ENCODE measurements around the gene RHBDL3. TPM values are rescaled to one million over a fixed set of nuclear protein-coding genes. Genes with fewer than 3 reads are reported as not detected.

RHBDL3 gene
- total and polyA plus RNA-seq, 2 experiments from 2014 or later, result 0.28 to 0.70 TPM

GRCh38 chr17:32278815-32279214, 13.2 kb downstream of the RHBDL3 start:
- no peaks in the 10 kb centered on the region for H3K9me2 ChIP-seq (replicated peaks; ENCODE audit: insufficient read depth)
- H3K4me1 ChIP-seq (ENCODE audit: insufficient read depth), result no peaks in the 10 kb centered on the region
- peaks cover 18% of the 10 kb centered on the region for H3K27me3 ChIP-seq
- H3K36me3 ChIP-seq (replicated peaks; ENCODE audit: insufficient read depth, low read depth), result no peaks in the 10 kb centered on the region
- H3K79me2 ChIP-seq, result no peaks in the 10 kb centered on the region
- no peaks in the 10 kb centered on the region for H4K20me1 ChIP-seq (ENCODE audit: insufficient read depth, poor library complexity, severe bottlenecking)
- no peak overlapping the region for H3K4me3 ChIP-seq
- WGBS (ENCODE audit: low lambda C conversion rate, missing lambda C conversion rate), result 88% methylated on average over 2 of the region's 2 CpGs
- H2AFZ ChIP-seq, result no peak overlapping the region
- no peaks in the 10 kb centered on the region for H3K9me3 ChIP-seq (ENCODE audit: low read depth)
- DNase-seq (ENCODE audit: low spot score), result no peak
- no peak overlapping the region for H3K4me2 ChIP-seq
- TF ChIP-seq EZH2phosphoT487 (IDR thresholded peaks at IDR 0.05; ENCODE audit: low read depth, severe bottlenecking, unreplicated experiment) (no peak), EZH2 (IDR thresholded peaks at IDR 0.05; ENCODE audit: borderline replicate concordance) (no peak)
- TF ChIP-seq, protein P1, sequence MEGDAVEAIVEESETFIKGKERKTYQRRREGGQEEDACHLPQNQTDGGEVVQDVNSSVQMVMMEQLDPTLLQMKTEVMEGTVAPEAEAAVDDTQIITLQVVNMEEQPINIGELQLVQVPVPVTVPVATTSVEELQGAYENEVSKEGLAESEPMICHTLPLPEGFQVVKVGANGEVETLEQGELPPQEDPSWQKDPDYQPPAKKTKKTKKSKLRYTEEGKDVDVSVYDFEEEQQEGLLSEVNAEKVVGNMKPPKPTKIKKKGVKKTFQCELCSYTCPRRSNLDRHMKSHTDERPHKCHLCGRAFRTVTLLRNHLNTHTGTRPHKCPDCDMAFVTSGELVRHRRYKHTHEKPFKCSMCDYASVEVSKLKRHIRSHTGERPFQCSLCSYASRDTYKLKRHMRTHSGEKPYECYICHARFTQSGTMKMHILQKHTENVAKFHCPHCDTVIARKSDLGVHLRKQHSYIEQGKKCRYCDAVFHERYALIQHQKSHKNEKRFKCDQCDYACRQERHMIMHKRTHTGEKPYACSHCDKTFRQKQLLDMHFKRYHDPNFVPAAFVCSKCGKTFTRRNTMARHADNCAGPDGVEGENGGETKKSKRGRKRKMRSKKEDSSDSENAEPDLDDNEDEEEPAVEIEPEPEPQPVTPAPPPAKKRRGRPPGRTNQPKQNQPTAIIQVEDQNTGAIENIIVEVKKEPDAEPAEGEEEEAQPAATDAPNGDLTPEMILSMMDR (IDR thresholded peaks at IDR 0.05; ENCODE audit: poor library complexity), result no peak
- no peak overlapping the region for H3K27ac ChIP-seq

- no peaks in the 10 kb centered on the region for H3K9me2 ChIP-seq (replicated peaks; ENCODE audit: insufficient read depth)
- no peak for DNase-seq (ENCODE audit: low spot score)
- no peaks in the 10 kb centered on the region for H3K4me1 ChIP-seq (ENCODE audit: insufficient read depth)
- no peaks in the 10 kb centered on the region for H3K9me3 ChIP-seq (ENCODE audit: low read depth)
- H3K27me3 ChIP-seq, result peaks cover 11% of the 10 kb centered on the region
- no peak overlapping the region for H3K27ac ChIP-seq
- no peaks in the 10 kb centered on the region for H3K36me3 ChIP-seq (replicated peaks; ENCODE audit: insufficient read depth, low read depth)
- no peak overlapping the region for H2AFZ ChIP-seq
- 55% methylated on average over 20 of the region's 21 CpGs for WGBS (ENCODE audit: low lambda C conversion rate, missing lambda C conversion rate)
- no peaks in the 10 kb centered on the region for H3K79me2 ChIP-seq
- no peak overlapping the region for H3K4me3 ChIP-seq
- TF ChIP-seq EZH2 (IDR thresholded peaks at IDR 0.05; ENCODE audit: borderline replicate concordance) (no peak), EZH2phosphoT487 (IDR thresholded peaks at IDR 0.05; ENCODE audit: low read depth, severe bottlenecking, unreplicated experiment) (no peak)
- TF ChIP-seq, protein P1 (IDR thresholded peaks at IDR 0.05; ENCODE audit: poor library complexity), result no peak
- no peaks in the 10 kb centered on the region for H4K20me1 ChIP-seq (ENCODE audit: insufficient read depth, poor library complexity, severe bottlenecking)
- H3K4me2 ChIP-seq, result no peak overlapping the region
Observed at GRCh38 chr17:32279891-32280716, 14.5 kb downstream of the RHBDL3 start.

- TF ChIP-seq EZH2 (IDR thresholded peaks at IDR 0.05; ENCODE audit: borderline replicate concordance) (no peak), EZH2phosphoT487 (IDR thresholded peaks at IDR 0.05; ENCODE audit: low read depth, severe bottlenecking, unreplicated experiment) (no peak)
- TF ChIP-seq, protein P1 (IDR thresholded peaks at IDR 0.05; ENCODE audit: poor library complexity), result no peak
- WGBS (ENCODE audit: low lambda C conversion rate, missing lambda C conversion rate), result 61% methylated on average over 8 of the region's 9 CpGs
- Histone ChIP-seq H3K4me3 (no peak overlapping the region), H3K4me1 (ENCODE audit: insufficient read depth) (no peaks in the 10 kb centered on the region), H3K9me2 (replicated peaks; ENCODE audit: insufficient read depth) (no peaks in the 10 kb centered on the region), H4K20me1 (ENCODE audit: insufficient read depth, poor library complexity, severe bottlenecking) (no peaks in the 10 kb centered on the region), H3K27me3 (peaks cover 11% of the 10 kb centered on the region), H3K79me2 (no peaks in the 10 kb centered on the region), H2AFZ (no peak overlapping the region), H3K27ac (no peak overlapping the region), H3K36me3 (replicated peaks; ENCODE audit: insufficient read depth, low read depth) (no peaks in the 10 kb centered on the region), H3K4me2 (no peak overlapping the region), H3K9me3 (ENCODE audit: low read depth) (no peaks in the 10 kb centered on the region)
- DNase-seq (ENCODE audit: low spot score), result no peak
Observed at GRCh38 chr17:32281011-32281451, 15.4 kb downstream of the RHBDL3 start.

Data from hepatocyte (in vitro differentiated cells).